C1 segment of cervical spinal cord (tissue), 14 donors: ENCODE measurements around the gene TLNRD1.
A peak's percentile ranks its signal among the peaks of the same experiment; 100 is the strongest.

Source experiments
- DNase-seq, 14 donors: peaks; one replicate each; lab custom pipeline; 2025; lab: John Stamatoyannopoulos, UW

The TLNRD1 gene

GRCh38 chr15:81025721-81026370 is 25.1 kb downstream of the TLNRD1 start:
- DNase-seq, result no peak

- DNase-seq, result peak in 1 of 14 donors; percentile 55
Measured at GRCh38 chr15:81026836-81027599, 26.3 kb downstream of the TLNRD1 start.

GRCh38 chr15:81029414-81030300 is 28.9 kb downstream of the TLNRD1 start:
- no peak for DNase-seq

GRCh38 chr15:81030301-81030750 is 29.6 kb downstream of the TLNRD1 start:
- no peak for DNase-seq

- DNase-seq, result no peak
Measured at GRCh38 chr15:81031203-81031602, 30.5 kb downstream of the TLNRD1 start.

- DNase-seq, result no peak
Measured at GRCh38 chr15:81032355-81032754, 31.6 kb downstream of the TLNRD1 start.

GRCh38 chr15:81032818-81033217 is 32.1 kb downstream of the TLNRD1 start:
- no peak for DNase-seq

GRCh38 chr15:81033508-81033907 is 32.8 kb downstream of the TLNRD1 start:
- no peak for DNase-seq

GRCh38 chr15:81037952-81038743 is 37.4 kb downstream of the TLNRD1 start:
- no peak for DNase-seq

- DNase-seq, result no peak
Measured at GRCh38 chr15:81038975-81039607, 38.4 kb downstream of the TLNRD1 start.

- no peak for DNase-seq
Measured at GRCh38 chr15:81040757-81041156, 40.0 kb downstream of the TLNRD1 start.

- DNase-seq, result no peak
Measured at GRCh38 chr15:81043281-81043934, 42.7 kb downstream of the TLNRD1 start.

- DNase-seq, result no peak
Measured at GRCh38 chr15:81043935-81044575, 43.3 kb downstream of the TLNRD1 start.

GRCh38 chr15:81046290-81046689 is 45.6 kb downstream of the TLNRD1 start:
- DNase-seq, result no peak

- no peak for DNase-seq
Measured at GRCh38 chr15:81047928-81048327, 47.2 kb downstream of the TLNRD1 start.

GRCh38 chr15:81049835-81050234 is 49.1 kb downstream of the TLNRD1 start:
- peak in 11 of 14 donors; percentile 7 to 80 (median 40) for DNase-seq

GRCh38 chr15:81050259-81050658 is 49.5 kb downstream of the TLNRD1 start:
- DNase-seq, result no peak

GRCh38 chr15:81050805-81051204 is 50.1 kb downstream of the TLNRD1 start:
- DNase-seq, result peak in 1 of 14 donors; percentile 67

GRCh38 chr15:81052046-81052445 is 51.3 kb downstream of the TLNRD1 start:
- no peak for DNase-seq

GRCh38 chr15:81053621-81054020 is 52.9 kb downstream of the TLNRD1 start:
- no peak for DNase-seq
